Upper lobe of left lung (tissue), 4 donors: ENCODE data around the gene GRK5.

Experiments used
- CTCF ChIP-seq, 6 experiments: fragments of 450-650 bp in 4 of 6; fragments of 200-600 bp in 2 of 6; sonication (generic) in 2 of 6; IDR thresholded peaks; one replicate each; pipeline ENCODE4 v1.5.1; 2016 to 2019; ENCODE audit warnings: antibody characterized with exemption in 6 of 6
- POLR2A ChIP-seq, 4 donors: fragments of 450-650 bp; IDR thresholded peaks; one replicate each; pipeline ENCODE4 v1.5.1; 2016 to 2017; ENCODE audit warnings: antibody characterized with exemption in 4 of 4, mild to moderate bottlenecking in 2 of 4
- POLR2AphosphoS5 ChIP-seq, 2 donors: sonication (generic); formaldehyde crosslinking; IDR thresholded peaks; one replicate each; pipeline ENCODE4 v1.5.1; 2017; ENCODE audit warnings: antibody characterized with exemption in 2 of 2

- TF ChIP-seq POLR2A (IDR thresholded peaks at IDR 0.05) = no peak
- TF ChIP-seq POLR2AphosphoS5 (IDR thresholded peaks at IDR 0.05) = peak in 1 of 2 donors; percentile 8
- no peak for TF ChIP-seq CTCF (IDR thresholded peaks at IDR 0.05)
These were observed 4.5 kb downstream of the GRK5 start for GRCh38 chr10:119211625-119212441.
